Activated CD8-positive, alpha-beta memory T cell treated with anti-CD3 and anti-CD28 coated beads for 4 hours (primary cell): Measurements from ENCODE around the gene KIAA1614.

Experiments used
- DNase-seq, 2 donors: peaks; one replicate each; pipeline ENCODE4 v3.0.0-alpha.2; 2020; ENCODE audit warnings: low read depth in 2 of 2

Gene KIAA1614, protein sequence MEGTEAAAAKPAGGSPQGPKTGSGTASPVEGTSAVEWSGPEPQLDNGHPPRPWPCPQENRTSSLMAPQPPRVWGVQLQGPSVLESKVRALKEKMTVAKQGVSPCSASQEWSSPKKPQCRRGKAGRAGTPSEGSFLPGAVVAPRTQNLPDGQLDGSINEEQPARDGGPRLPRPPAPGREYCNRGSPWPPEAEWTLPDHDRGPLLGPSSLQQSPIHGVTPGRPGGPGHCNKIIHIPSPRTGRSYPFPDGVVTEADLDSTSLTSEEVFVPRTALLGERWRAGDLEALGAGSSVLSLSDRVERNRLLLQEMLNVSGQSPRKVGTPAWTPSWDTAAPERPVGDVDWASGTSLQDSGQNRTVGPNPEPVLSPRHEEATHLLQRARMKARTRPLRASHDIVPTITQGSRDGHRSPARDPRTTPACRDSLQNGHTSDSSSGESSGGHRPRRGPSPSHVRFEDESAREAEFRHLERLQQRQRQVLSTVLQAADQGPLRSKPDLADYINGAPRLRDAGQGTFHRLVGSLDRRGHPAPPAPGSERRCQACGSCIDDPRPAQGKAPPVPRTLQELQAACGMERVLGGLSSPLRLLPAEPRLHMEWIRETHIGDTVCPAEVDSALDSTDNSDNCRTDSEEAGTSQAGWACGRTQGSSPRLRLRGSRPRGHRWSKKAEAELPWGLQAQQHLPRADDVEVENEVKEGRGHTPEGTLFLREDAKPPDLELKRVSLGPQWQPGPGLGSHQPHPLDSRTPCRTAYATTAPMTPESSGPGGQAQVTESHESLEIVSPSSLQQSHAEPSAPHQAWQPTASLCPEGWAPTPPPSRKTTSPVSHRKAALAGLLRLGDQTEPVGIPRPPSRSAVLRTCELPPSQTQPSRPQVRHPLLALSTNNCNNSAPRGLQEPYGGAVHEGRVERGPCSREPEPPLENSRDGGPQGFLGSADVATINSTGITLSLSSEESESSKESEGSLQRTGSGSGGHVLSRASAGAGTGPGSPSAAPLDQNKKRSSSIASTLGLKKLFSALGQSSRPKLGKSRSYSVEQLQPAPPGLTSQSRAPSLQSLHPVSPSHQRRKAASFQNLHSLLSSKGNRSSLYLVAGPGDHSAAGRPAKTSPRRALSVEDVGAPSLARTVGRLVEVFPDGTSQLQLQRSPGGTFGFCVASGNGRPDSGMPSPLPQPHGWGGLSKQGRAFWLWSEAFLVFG

DNA sequence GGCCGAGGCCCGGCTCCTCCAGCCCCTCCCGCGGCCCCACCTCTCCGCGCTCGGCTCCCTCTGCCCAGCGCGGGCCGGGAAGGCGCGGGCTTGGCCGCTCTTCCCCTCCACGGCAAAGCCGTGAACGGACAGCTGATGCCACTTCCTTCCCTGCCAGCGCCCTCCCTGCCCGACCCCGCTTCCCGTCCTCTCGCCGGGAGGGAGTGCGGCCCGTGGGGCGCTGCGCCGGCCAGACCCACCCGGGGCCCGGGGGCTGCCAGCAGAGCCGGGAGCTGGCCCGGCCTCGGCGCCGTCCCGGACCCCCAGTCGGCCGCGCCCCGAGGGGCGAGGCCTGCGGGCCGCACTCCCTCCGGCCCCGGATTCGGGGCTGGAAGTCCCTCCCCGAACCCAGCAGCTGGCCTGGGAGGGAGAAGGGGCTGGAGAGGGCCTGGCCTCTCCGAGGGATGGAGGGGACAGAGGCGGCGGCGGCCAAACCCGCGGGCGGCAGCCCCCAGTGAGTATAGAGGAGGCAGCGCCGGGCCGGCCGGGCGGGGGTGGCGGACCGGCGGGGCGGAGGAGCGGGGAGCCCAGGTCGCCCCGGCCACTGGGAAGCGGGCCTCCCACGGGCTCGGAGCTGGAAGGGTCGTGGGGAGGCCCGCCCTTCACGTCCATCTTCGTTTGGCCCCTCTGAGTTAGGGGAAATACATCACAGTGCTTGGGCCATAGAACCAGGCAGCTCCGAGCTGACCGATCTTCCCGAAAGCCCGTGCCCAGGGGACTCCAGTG is at the start of gene KIAA1614:
Gene KIAA1614 (plus strand): TSS at position 97 of the 765 bp plus-strand sequence. CDS start 347 bp downstream, at position 444.
- DNase-seq = no peak

DNA sequence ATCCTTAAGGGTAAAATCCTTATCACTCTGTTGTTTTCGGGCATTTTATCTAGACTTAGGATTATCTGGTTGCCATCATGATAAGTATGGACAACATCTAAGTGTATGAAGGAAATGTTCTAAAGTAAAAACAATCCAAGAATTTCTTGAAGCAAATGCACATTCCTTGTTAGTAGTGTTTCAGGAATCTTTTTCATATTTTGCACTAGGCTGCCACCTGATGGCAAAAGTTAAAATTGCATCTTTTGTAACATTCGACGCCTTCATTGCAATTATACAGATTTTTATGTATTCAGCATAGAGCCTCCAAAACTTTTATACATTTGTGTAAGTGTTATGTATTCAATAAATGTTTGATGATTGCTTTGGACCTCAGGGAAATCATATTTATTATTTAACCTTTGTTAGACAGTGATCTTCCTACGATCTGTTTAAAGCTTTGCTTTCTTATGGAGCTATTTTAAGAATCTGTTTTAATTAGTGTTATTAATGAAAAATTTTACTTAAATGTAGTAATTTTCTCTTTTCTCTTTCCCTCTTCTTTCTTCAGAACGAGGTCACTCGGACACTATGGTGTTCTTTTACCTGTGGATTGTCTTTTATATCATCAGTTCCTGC is 49.4 kb upstream of the KIAA1614 start:
- DNase-seq = no peak

DNA sequence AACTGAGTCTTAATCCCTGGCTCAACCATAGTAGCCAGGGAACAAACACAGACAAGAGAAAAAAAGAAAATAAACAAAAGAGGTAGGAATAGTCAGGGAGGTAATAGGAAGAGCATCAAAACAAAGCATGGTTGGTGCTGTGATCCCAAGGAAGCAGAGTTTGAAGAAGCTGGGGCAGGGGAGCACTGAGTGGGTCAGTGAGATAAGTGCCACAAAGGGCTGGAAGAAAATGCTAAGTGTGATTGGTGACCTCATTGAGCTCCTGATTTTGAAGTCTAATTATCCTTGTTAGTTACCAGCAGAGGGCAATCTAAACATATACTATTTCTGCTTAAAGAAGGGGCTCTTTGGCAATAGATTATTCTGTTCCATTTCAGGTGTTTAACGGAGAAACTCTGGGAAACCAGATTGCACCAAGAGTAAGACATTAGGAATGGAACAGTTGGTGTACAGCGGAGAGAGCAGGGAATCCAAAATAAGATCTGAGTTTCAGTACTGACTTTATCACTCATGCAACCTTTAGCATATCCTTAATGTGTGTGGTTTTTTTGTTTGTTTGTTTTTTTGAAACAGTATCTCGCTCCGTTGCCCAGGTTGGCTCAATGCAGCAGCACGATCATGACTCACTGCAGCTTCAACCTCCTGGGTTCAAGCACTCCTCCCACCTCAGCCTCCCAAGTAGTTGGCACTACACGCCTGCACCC is 30.7 kb upstream of the KIAA1614 start:
- DNase-seq = no peak

DNA sequence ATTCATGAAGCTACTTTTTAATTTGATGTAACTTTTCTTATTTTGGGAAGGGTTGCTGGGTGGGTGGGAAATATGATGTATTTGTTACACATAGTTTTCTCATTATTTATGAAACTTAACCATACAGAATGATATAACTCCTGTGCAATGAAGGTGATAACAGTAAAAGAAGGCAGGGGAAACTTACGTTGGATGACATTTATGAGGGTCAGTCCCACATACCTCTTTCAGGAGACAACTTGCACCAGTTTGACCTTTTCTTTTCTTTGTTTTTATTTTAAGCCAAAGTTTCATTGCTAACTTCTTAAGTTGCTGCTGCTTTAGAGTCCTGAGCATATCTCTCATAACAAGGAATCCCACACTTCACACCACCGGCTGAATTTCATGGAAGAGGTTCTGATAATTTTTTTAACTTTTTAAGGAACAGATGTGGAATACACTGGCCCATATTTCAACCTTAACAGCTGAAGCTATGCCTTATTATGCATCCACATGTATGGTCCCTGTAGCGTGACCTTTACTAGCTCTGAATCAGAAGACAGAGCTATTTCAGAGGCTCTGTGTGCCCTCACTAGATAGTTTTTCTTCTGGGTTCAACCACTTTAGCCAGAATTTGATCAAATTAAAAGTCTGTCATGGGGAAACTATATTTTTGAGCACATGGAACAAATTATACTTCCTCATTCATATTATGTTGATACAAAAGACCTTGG is 28.0 kb upstream of the KIAA1614 start:
- DNase-seq = no peak

DNA sequence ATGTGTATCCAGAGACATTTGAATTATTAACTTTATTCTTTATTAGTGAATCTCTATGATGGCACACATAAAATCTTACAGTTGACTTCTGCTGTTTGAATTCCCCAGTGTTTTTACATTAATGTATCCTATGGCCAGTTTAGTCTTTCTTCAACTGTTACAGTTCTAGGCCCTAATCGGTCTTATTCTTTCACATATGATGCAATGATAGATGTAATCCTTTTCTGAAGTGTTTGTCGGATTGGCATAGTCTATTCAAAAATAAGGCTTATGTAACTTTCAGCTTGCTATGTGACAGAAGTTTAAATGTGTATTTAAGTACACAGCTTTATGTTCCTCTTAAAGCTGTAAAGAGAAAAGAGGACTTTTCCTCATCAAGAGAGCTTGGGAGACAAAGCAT is 26.4 kb upstream of the KIAA1614 start:
- DNase-seq = no peak

DNA sequence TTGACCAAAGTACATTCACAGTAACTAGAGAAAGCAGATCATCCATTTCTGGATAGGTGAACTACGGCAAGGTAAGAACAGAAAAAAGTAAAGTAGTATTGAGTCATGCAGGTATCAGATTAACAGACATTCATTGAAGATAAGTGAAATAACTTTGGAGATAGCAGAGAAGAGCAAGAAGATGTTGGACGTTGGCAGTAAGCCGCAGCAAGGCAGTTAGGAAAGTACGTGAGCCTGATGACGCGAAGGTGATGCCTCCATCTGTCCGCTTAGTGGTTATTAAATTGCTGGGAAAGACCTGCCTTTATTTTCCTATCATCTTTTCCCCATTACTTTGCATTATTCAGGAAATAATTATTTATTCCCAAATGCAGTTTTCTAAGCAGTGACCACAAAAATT is 24.9 kb upstream of the KIAA1614 start:
- DNase-seq = no peak

DNA sequence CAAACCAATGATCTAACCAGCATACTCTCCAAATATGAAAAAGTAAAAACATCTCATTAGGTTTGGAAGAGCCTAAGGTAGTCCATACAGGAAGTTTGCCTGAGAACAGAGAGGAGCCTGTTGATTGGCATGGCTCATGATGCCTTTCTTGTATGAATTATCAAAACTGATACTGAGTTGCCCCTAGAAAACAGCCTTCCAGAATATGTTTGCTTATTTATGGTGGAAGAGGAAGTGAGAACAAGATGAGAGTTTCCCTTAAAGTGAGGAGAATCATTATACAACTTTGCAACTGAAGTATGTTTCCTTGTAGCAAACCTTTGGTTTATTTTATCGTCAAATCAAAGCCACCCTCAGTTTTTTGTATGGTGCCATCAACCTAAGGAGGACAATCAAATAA is 23.8 kb upstream of the KIAA1614 start:
- no peak for DNase-seq

DNA sequence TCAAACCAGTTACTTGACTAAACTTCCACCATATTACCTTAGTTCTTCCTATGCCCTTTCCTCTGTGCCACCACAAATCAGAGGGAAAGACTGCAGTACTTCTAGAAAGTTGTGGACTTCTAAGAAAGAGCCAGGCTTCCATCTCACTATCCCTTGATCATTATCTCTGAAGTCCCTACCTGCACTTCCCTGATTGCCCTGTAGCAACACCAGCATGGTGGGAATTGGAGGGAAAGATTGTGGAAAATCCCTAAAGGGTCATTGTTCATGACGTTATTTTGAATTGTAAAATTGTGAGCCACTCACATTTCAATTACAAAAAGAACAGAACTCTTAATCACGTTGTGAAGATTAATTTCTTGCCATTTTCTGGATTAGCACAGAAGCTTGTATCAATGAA is 23.4 kb upstream of the KIAA1614 start:
- DNase-seq = no peak

DNA sequence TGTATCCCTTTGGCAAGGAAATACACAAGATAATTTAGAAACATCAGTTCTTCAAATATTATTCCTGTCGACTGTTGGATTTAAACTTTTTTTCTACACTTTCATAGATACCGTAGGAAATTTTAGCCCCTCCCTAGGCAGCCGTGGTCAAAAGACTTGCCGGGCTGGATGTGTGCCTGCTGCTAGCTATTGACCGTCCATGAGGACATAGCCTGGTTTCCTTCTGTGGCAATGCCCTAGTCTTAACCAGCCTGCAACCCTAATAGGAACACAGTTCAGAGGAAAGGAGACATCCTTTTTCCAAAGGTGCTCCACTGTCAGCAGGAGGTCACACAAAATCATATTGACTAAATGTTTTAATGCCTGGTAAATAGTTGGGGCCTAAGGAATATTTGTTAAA is 20.4 kb upstream of the KIAA1614 start:
- no peak for DNase-seq

DNA sequence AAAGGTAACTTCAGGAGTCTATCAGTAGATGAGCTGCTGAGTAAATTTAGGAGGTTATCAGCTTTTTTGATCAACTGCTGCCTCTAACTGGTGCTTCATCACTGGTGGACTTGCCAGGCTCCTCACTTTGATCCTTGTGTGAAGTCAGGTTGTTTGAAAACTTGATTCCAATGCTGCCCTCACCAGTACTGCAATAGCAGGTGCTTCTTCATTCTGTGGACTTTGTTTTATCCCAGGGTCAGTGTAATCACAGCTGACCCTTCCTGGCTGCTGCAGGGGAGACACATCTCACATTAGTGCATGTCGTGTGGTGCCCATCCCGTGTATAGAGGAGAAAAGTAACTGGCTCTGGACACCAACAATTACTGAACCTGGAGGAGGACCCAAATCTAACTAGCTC is 20.0 kb upstream of the KIAA1614 start:
- DNase-seq = no peak

DNA sequence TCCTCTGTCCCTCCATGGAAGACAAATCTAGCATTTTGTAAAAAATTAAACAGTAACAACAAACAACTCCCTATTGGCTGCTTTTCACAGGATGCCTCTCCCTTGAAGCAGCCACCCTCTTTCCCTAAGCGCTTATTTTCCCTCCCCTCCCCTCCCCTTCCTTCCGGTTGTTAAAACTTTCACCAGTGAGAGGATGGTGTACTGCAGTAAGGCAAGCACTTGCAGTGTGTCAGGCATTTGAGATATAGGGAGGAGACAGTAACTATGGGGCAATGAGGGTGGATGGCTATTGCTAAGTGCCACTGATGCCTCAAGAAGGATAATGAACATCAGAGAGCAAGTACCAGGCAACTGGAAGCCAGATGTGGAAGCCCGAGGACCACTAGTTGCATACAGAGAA is 19.1 kb upstream of the KIAA1614 start:
- DNase-seq = no peak

DNA sequence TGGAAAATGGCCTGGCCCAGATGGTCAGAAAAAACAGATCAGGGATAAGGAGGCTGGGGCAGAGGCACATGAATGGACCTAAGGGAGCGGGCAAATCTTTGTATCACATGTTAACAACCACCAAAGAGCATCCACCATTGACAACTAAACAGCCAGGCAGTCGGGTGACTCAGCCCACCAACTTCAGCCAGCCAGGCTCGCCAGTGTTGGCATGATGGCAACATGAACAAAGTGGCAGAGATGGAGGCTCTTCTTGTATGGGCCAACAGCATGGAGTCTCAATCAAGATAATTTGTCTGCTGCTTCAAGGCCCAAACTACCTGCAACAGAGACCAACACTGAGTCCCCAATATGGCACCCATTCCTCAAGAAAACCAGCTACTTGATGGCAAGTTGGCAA is 16.5 kb upstream of the KIAA1614 start:
- DNase-seq = no peak

DNA sequence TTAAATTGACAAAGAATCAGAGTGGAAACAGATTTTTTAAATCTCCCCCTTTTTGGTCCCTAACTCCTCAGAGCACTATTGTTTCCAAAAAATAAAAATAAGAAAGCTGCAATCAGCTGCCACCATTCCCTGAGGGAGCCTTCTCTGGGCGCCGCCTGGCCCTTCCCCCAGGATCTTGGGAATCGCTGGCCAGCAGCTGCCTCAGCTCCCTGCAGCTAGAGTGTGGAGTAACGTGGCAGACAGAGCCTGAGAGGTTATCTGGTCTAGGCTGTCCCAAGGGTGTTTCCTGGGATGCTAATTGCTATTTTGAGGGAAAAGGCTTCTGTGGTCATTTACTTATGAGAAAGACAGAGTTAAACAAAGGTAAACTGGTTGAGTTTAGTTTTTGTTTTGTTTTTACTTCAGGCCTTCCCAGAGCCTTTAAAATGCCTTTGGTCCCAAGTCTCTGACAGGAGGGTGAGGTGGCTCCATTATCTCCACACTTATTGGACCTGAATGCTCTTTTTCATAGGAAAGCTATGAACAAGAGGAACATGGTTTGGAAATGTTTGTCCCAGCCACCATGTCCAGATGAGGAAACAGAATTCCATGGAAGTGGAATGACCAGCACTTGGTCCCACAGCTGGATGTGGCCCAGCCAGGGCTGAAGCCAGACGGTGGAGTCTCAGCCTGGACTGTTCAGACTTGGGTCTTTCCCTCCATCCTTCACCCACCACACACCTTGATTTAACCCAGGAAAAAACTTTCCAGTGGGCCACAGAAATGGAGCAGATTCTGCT is 14.1 kb upstream of the KIAA1614 start:
- no peak for DNase-seq

DNA sequence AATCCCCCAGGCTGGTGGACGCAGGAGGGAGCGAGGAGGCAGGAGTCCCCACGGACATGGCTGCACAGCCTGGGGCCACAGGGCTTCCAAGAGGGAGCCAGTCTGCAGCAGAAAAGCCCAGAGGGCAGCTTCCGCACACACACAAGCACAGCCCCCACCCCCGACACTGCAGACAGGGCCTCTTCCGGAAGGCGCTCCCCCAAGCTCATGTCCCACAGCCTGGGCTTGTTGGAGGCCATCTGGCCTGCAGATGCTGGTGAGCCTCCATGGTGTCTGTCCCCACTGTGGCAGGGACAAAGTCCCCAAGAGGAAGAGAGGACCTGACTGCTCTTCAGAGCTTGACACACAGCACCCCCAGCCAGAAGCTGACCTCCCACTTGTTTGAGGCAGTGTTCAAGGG is 13.4 kb upstream of the KIAA1614 start:
- DNase-seq = no peak

DNA sequence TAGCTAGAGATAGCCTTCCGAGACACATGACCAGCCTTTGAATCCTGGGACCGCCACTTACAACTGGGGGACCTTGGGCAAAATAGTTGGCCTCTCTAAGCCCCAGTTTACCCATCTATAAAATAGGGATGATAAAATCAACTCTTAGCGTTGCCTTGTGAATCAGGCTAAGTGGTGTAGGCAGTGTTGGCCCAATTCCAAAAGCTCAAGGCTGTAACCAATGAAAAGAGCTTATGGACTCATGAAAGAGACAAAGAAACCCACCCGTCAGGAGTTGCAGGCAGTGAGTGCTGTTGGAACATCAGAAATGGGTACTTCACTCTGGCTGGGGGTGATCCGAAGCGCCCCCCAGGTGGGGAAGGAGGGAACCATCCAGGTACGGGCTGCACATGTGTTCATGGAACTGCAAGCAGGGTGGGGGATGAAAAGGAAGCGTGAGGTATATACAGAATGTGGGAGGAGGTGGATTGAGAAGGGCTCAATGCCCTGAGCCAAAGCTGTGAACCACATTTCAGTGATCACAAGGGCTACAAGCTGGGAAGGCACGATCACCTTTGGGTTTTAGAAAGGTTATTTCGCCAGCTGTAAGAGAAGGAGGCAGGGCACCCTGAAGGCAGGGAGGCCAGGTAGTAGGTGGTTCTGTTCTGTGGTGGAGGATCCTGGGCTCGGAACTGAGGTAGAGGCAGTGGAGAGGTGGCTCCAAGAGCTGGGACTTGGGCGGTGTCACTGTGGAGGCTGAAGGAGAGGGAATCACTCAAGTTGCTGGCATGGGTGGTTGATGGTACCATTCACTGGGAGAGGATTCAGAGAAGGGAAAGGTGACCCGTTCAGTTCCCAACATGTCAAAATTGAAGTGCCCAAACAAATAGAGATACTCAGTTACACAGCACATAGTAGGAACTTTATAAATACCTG is 11.4 kb upstream of the KIAA1614 start:
- no peak for DNase-seq

DNA sequence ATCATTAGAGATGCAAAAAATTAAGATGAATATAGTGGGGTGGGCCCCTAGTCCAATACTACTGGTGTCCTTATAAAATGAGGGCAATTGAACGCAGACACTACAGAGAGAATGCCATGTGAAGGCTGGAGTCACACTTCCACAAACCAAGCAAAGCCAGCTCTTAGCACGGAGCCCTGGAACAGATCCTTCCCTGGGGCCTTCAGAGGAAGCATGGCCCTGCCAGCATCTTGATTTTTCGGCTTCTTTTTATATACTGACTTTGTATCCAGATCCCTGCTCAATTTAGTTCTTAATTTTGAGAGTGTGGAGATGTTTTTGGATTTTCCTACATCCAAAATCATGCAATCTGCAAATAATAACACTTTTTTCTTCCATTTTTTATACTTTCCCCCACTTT is 10.2 kb upstream of the KIAA1614 start:
- DNase-seq = no peak

DNA sequence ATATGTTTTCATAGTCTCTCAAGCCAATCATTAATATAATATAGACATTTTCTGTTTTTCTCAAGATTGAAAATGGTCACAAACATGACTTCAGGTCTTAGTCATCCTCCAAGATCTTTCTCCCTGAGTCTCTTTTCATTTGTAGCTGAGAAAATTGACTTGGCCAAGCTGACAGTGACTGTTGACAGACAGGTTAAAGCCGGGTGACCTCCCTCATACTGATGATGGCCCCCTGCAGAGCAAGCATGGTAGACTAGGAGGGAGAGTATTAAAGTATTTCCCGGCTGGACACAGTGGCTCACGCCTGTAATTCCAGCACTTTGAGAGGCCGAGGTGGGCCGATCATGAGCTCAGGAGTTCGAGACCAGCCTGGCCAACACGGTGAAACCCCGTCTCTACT is 6.8 kb upstream of the KIAA1614 start:
- no peak for DNase-seq

DNA sequence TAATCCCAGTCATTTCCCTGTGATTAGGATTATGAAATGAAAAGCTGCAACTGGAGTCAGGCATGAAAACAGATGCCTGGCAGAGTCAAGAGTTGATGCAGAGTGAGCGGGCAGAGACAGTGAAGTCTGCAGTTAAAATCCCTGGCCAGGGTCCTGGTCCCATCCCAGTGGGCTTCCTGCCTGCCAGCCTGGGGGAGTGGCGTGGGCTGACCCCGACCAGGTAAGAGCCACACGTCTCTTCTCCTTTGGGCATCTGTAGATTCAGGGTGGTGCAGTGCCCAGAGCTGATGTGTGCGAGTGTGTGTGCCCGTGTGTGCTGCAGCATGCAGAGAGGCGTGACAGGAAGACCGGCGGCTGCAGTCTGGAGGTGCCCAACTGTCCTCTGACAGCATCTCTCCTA is 6.2 kb upstream of the KIAA1614 start:
- no peak for DNase-seq
